ENCODE data around the gene TFDP2.

- TF ChIP-seq EZH2 (IDR thresholded peaks at IDR 0.05; ENCODE audit: insufficient read depth, poor library complexity, severe bottlenecking) (no peak), EZH2phosphoT487 (IDR thresholded peaks at IDR 0.05; ENCODE audit: insufficient read depth, low read depth) (no peak)
Observed at GRCh38 chr3:141986548-141987107, 162.7 kb downstream of the TFDP2 start.

Measured in GM23248 (cell line).